22Rv1 (cell line): Measurements from ENCODE around the gene CFAP46.
"Not testable (repeated sequence)": the region's sequence is repeated elsewhere in the genome, so short reads cannot be mapped to it uniquely, and the experiment has no call there.

Source experiments
- H3K27ac ChIP-seq: fragments of 450-650 bp; 2 replicates; pipeline ENCODE4 v1.5.1; 2017
- ZFX ChIP-seq: fragments of 450-650 bp; IDR thresholded peaks from 2 replicates; pipeline ENCODE4 v1.6.1; 2017; ENCODE audit warnings: antibody characterized with exemption, borderline replicate concordance
- TF ChIP-seq, protein P1 (sequence below): fragments of 450-650 bp; IDR thresholded peaks from 2 replicates; pipeline ENCODE4 v1.5.1; 2017; ENCODE audit warnings: mild to moderate bottlenecking

Gene CFAP46

DNA sequence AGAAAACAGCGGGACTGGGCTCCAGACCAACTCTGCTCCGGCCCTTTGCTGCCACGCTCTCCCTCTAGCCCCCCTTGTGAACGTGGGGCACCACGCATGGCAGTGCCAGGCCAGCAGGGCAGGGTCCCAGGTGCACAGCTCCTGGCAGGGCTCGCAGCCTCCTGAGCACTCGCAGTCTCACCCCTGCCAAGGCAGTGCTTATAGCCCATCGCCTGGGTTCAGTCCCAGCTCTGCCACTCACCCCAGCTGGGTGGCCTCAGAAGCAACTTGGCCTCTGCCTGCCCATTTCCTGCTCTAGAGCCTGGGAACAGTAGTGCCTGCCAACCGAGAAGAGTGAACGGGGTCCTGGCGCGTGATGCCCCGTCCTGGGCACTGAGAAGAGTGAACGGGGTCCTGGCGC lies 36.3 kb downstream of the CFAP46 start:
- no peak for TF ChIP-seq ZFX
- TF ChIP-seq, protein P1, sequence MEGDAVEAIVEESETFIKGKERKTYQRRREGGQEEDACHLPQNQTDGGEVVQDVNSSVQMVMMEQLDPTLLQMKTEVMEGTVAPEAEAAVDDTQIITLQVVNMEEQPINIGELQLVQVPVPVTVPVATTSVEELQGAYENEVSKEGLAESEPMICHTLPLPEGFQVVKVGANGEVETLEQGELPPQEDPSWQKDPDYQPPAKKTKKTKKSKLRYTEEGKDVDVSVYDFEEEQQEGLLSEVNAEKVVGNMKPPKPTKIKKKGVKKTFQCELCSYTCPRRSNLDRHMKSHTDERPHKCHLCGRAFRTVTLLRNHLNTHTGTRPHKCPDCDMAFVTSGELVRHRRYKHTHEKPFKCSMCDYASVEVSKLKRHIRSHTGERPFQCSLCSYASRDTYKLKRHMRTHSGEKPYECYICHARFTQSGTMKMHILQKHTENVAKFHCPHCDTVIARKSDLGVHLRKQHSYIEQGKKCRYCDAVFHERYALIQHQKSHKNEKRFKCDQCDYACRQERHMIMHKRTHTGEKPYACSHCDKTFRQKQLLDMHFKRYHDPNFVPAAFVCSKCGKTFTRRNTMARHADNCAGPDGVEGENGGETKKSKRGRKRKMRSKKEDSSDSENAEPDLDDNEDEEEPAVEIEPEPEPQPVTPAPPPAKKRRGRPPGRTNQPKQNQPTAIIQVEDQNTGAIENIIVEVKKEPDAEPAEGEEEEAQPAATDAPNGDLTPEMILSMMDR, result no peak
- H3K27ac ChIP-seq, result no peak overlapping the region

DNA sequence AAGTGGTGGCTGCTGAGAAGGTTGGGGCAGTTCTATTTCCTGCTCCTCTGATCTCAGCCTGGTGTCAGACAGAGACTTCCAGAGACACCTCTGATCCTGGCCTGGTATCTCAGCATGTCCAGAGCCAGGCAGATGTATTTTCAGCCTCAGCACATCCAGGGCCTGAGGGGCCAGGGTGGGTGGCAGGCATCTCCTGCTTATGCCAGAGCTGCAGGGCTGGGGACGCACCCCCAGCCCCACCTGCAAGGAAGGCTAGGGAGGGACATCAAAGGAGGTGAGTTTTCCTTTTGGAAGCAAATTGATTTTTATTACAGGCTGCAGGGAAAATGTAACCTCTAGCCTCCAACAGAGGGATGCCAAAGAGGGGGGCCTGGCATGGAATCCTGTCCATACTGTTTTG lies 36.7 kb downstream of the CFAP46 start:
- TF ChIP-seq ZFX, result no peak
- TF ChIP-seq, protein P1, result no peak
- H3K27ac ChIP-seq, result no peak overlapping the region

DNA sequence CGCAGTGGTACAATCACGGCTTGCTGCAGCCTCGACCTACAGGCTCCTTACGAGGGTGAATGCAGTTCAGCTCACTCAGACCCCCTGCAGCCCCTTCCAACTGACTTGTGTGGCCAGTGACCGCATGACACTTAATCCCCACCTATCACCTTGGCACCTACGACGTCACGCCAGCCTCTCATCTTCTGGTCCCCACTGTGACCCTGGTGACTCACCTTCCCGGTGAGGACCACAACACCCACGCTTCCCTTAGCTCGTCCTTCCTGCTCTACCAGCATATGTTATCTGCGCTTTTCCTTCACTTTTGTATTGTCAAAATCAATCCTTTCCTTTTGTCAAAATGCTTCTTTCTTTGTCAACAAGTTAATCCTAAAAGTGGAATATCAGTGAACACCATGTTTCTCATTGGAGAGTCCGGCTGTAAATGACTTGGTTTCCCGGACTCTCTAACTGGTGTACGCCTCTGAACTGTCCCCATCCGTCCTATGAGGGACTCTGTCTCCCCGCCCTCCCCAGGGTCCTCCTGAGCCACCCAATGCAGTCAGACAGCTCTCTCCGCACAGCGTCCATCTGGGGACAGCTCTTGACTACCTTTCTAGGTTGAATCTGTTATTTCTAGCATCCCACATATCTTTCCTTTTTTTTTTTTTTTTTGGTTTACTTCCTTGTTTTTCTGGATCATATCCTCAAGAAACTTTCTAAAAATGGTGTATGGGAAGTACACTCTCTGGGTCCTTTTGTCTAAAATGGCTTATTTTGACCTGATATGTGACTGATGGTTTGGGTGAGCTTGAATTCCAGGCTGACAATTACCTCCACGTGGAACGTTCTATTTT lies 37.3 kb downstream of the CFAP46 start:
- no peak overlapping the region for H3K27ac ChIP-seq
- no peak for TF ChIP-seq ZFX
- TF ChIP-seq, protein P1, result no peak

DNA sequence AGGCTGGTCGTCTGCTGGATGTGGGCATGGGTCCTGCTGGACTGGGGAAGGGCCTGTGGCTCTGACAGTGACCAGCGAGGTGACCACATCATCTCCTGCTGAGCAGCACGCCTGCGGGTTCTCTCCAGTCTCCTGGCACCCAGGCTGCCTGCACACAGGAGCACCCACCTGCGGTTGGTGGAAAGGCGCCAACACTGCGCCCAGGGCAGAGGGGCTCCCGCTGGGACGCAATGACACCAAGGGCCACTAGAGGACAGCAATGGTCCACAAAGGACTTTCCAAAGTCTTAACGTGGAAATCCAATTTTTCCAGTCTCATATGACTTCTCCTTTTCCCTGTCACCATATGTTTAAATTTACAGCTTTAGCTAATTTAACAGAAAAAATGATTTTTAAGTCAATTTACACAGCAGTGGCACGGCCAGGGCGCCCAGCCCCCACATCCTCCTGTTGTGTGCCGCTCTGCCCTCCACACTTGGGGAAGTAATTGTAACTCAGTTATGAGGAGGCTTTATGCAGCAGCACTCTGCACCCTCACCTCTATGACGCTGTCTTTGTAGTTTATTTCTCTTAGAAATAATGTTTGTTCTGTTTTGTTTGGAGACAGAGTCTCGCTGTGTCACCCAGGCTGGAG lies 38.1 kb downstream of the CFAP46 start:
- H3K27ac ChIP-seq, result no peak overlapping the region
- no peak for TF ChIP-seq ZFX
- TF ChIP-seq, protein P1, result peak; percentile 89

- H3K27ac ChIP-seq, result not testable (repeated sequence)
Measured at GRCh38 chr10:132902656-132903575, 39.5 kb downstream of the CFAP46 start.

DNA sequence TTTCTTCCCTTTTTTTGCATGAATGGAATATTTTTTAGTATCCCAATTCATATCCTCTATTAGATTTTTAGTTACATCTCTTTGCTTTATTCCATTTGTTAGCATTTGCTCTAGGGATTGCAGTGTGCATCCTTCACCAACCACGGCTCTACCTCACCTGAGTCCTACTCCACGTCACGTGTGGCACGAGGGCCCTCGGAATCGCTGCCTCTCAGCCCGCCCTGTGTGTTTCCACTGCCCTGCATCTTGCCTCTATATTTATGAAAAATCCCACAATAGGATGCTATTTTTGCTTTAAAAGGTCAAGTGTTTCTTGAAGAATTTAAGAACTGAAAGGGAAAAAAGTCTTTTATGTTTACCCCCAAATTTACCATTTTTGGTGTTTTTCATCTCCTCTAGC lies 41.0 kb downstream of the CFAP46 start:
- H3K27ac ChIP-seq, result no peak overlapping the region
- TF ChIP-seq, protein P1, result no peak
- no peak for TF ChIP-seq ZFX

DNA sequence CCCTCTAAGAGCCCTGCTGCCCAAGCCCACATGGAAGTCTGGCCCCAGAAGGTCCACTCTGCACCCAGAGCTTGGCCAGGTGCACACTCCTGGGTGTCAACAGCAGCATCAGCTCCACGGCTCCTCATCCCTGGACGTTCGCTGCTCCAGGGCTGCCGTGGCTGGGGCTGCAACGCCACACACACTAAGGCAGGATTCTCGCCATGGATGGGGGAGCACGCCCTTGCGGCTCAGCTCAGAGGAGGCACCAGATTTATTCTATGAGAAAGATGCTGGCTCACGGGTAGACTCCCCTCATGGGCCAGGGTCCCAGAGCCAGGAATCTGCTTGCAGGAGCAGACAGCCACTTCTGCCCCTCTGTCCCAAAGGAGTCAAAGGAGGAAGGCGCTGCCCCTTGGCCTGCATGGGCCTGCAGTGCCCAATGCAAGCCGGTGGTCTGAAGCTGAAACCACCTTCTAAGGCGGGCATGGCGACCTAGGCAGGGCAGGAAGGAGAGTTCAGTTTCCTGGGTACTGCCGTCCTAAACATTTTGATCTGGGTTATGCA lies 42.1 kb downstream of the CFAP46 start:
- H3K27ac ChIP-seq, result no peak overlapping the region
- TF ChIP-seq ZFX, result no peak
- TF ChIP-seq, protein P1, result no peak
